H1 (cell line): Measurements from ENCODE around the gene TCEA2. TPM values are rescaled to one million over a fixed set of nuclear protein-coding genes. Genes with fewer than 3 reads are reported as not detected.

Experiments used
- CTCF ChIA-PET: fragments of 300-600 bp; sonication (Branson Sonifier 250); formaldehyde crosslinking; loops from one replicate; lab custom pipeline; 2021; ENCODE audit not compliant: partially characterized antibody; lab: Charles Lee
- POLR2A ChIA-PET: fragments of 300-600 bp; sonication (Branson Sonifier 250); formaldehyde crosslinking; loops from one replicate; lab custom pipeline; 2021; ENCODE audit warnings: inconsistent platforms; ENCODE audit not compliant: partially characterized antibody; lab: Charles Lee
- DNase-seq, 2 experiments: peaks; one replicate each; pipeline versions ENCODE4 v3.0.0 to v3.0.0-alpha.2; 2010 to 2022; ENCODE audit warnings: low spot score in 2 of 2, low read depth in 1 of 2, mixed read lengths in 1 of 2
- FAIRE-seq: peaks from 2 replicates; lab custom pipeline; 2011; peaks lifted over from hg19 to GRCh38; lab: Jason Lieb, UNC
- H2AFZ ChIP-seq: 2 replicates; pipeline ENCODE4 v1.8.1; 2012; ENCODE audit warnings: low read length, inconsistent platforms
- H2AK5ac ChIP-seq: 2 replicates; pipeline ENCODE4 v1.6.1; 2013; ENCODE audit warnings: low read depth, low read length
- H2BK120ac ChIP-seq: replicated peaks from 2 replicates; pipeline ENCODE3; 2013; ENCODE audit warnings: low read depth, low read length, inconsistent platforms
- H2BK12ac ChIP-seq: 2 replicates; pipeline ENCODE4 v1.6.1; 2013; ENCODE audit warnings: low read depth, low read length
- H2BK15ac ChIP-seq: 2 replicates; pipeline ENCODE4 v1.6.1; 2013; ENCODE audit warnings: low read length
- H2BK20ac ChIP-seq: 2 replicates; pipeline ENCODE4 v1.6.1; 2013; ENCODE audit warnings: low read length
- H2BK5ac ChIP-seq: 2 replicates; pipeline ENCODE4 v1.6.1; 2013; ENCODE audit warnings: low read depth, low read length
- H3K14ac ChIP-seq: 2 replicates; pipeline ENCODE4 v1.6.1; 2013; ENCODE audit warnings: inconsistent platforms; ENCODE audit not compliant: insufficient read length
- H3K18ac ChIP-seq: 2 replicates; pipeline ENCODE4 v1.6.1; 2013; ENCODE audit warnings: low read length; ENCODE audit errors: extremely low read depth
- H3K23ac ChIP-seq: 2 replicates; pipeline ENCODE4 v1.6.1; 2013; ENCODE audit warnings: inconsistent platforms; ENCODE audit not compliant: insufficient read length
- H3K23me2 ChIP-seq: 2 replicates; pipeline ENCODE4 v1.6.1; 2013; ENCODE audit warnings: low read depth, low read length
- H3K27ac ChIP-seq: 2 replicates; pipeline ENCODE4 v1.6.1; 2011; ENCODE audit warnings: low read depth, low read length, inconsistent platforms
- H3K27me3 ChIP-seq, 4 experiments: replicated peaks in 1 of 4; 1 replicate in 1 of 4; 2 replicates in 3 of 4; pipeline versions ENCODE4 v1.6.1 to v1.8.1; 2011 to 2013; ENCODE audit warnings: low read length in 3 of 4, mild to moderate bottlenecking in 3 of 4, inconsistent platforms in 2 of 4, mixed read lengths in 2 of 4, moderate library complexity in 1 of 4; ENCODE audit not compliant: control insufficient read depth in 3 of 4, insufficient read depth in 3 of 4; ENCODE audit errors: extremely low read depth in 1 of 4
- H3K36me3 ChIP-seq, 4 experiments: 2 replicates each; pipeline versions ENCODE4 v1.6.1 to v1.8.1; 2011 to 2013; ENCODE audit warnings: mild to moderate bottlenecking in 4 of 4, low read length in 3 of 4, moderate library complexity in 2 of 4, control low read depth in 1 of 4, inconsistent platforms in 1 of 4; ENCODE audit not compliant: insufficient read depth in 4 of 4, control insufficient read depth in 2 of 4
- H3K4ac ChIP-seq: replicated peaks from 2 replicates; pipeline ENCODE3; 2013; ENCODE audit warnings: low read length, low read depth, mixed read lengths, inconsistent platforms; ENCODE audit not compliant: insufficient read length
- H3K4me1 ChIP-seq, 4 experiments: replicated peaks in 1 of 4; 1 replicate in 1 of 4; 2 replicates in 3 of 4; pipeline versions ENCODE4 v1.6.1 to v1.8.1; 2011 to 2013; ENCODE audit warnings: low read length in 3 of 4, inconsistent platforms in 2 of 4, mixed read lengths in 1 of 4; ENCODE audit not compliant: insufficient read depth in 4 of 4, control insufficient read depth in 3 of 4
- H3K4me2 ChIP-seq, 2 experiments: 2 replicates each; pipeline versions ENCODE4 v1.6.1 to v1.8.1; 2011 to 2013; ENCODE audit warnings: low read depth in 2 of 2, low read length in 2 of 2, control low read depth in 1 of 2, inconsistent platforms in 1 of 2, mild to moderate bottlenecking in 1 of 2; ENCODE audit not compliant: insufficient read depth in 1 of 2
- H3K4me3 ChIP-seq, 4 experiments: fragments of 200-600, 300-600 bp in 1 of 4; sonication (generic), shearing (Covaris generic), sonication (Bioruptor Twin) in 1 of 4; 2 replicates each; pipeline versions ENCODE4 v1.5.1 to v1.8.1; 2011 to 2016; ENCODE audit warnings: low read length in 4 of 4, low read depth in 3 of 4, control low read depth in 2 of 4, inconsistent platforms in 2 of 4, mild to moderate bottlenecking in 2 of 4, mixed read lengths in 1 of 4, moderate library complexity in 1 of 4; ENCODE audit not compliant: insufficient read depth in 2 of 4; ENCODE audit errors: extremely low read depth in 1 of 4
- H3K56ac ChIP-seq: replicated peaks from 2 replicates; pipeline ENCODE3; 2013; ENCODE audit warnings: low read depth, mild to moderate bottlenecking, mixed read lengths, low read length, inconsistent platforms; ENCODE audit not compliant: insufficient read length
- H3K79me1 ChIP-seq: 2 replicates; pipeline ENCODE4 v1.6.1; 2013; ENCODE audit warnings: low read depth, low read length, control low read depth
- H3K79me2 ChIP-seq, 2 experiments: 2 replicates each; pipeline versions ENCODE4 v1.6.1 to v1.8.1; 2012 to 2013; ENCODE audit warnings: low read length in 2 of 2, mild to moderate bottlenecking in 2 of 2, inconsistent platforms in 1 of 2; ENCODE audit not compliant: insufficient read depth in 2 of 2, control insufficient read depth in 1 of 2
- H3K9ac ChIP-seq, 4 experiments: replicated peaks in 1 of 4; 1 replicate in 1 of 4; 2 replicates in 3 of 4; pipeline versions ENCODE4 v1.6.1 to v1.8.1; 2011 to 2013; ENCODE audit warnings: low read depth in 3 of 4, low read length in 3 of 4, control low read depth in 2 of 4, mild to moderate bottlenecking in 2 of 4, moderate library complexity in 2 of 4, inconsistent platforms in 1 of 4; ENCODE audit errors: extremely low read depth in 1 of 4
- H3K9me3 ChIP-seq, 2 experiments: 2 replicates each; pipeline versions ENCODE4 v1.6.1 to v1.8.1; 2012 to 2013; ENCODE audit warnings: mild to moderate bottlenecking in 2 of 2, moderate library complexity in 2 of 2, control low read depth in 1 of 2, inconsistent platforms in 1 of 2, low read depth in 1 of 2, low read length in 1 of 2, mixed read lengths in 1 of 2; ENCODE audit not compliant: insufficient read depth in 2 of 2
- H4K20me1 ChIP-seq, 2 experiments: replicated peaks in 1 of 2; 2 replicates each; pipeline versions ENCODE3 to v1.8.1; 2011 to 2013; ENCODE audit warnings: inconsistent platforms in 2 of 2, low read length in 2 of 2, mild to moderate bottlenecking in 1 of 2; ENCODE audit not compliant: insufficient read depth in 2 of 2, control insufficient read depth in 1 of 2
- H4K5ac ChIP-seq: 2 replicates; pipeline ENCODE4 v1.6.1; 2013; ENCODE audit warnings: low read length, low read depth, mixed read lengths, inconsistent platforms; ENCODE audit not compliant: insufficient read length
- H4K8ac ChIP-seq: 2 replicates; pipeline ENCODE4 v1.8.0; 2013; ENCODE audit warnings: mild to moderate bottlenecking, moderate library complexity, low read length, inconsistent platforms; ENCODE audit not compliant: insufficient read depth; ENCODE audit errors: extremely low read depth
- H4K91ac ChIP-seq: replicated peaks from 2 replicates; pipeline ENCODE3; 2013; ENCODE audit warnings: low read length, mixed read lengths, inconsistent platforms; ENCODE audit not compliant: insufficient read length
- EP300 ChIP-seq, 2 experiments: IDR thresholded peaks; 1 replicate in 1 of 2; 2 replicates in 1 of 2; pipeline ENCODE4 v1.6.1; 2011 to 2012; ENCODE audit warnings: low read depth in 2 of 2, low read length in 2 of 2, mild to moderate bottlenecking in 2 of 2, borderline replicate concordance in 1 of 2, inconsistent platforms in 1 of 2, moderate library complexity in 1 of 2
- RFX5 ChIP-seq: IDR thresholded peaks from 2 replicates; pipeline ENCODE4 v1.6.1; 2011; ENCODE audit warnings: low read depth, low read length, improper control_type of control experiment, borderline replicate concordance
- RNF2 ChIP-seq: fragments of 200-900, 300-1000 bp; sonication (generic); IDR thresholded peaks from 2 replicates; pipeline ENCODE4 v1.7.1; 2016; ENCODE audit warnings: borderline replicate concordance, low read depth, mild to moderate bottlenecking, antibody characterized with exemption, low read length; ENCODE audit not compliant: poor library complexity, severe bottlenecking; ENCODE audit errors: missing control alignments
- RXRA ChIP-seq: IDR thresholded peaks from 2 replicates; pipeline ENCODE4 v1.6.1; 2011; ENCODE audit warnings: low read depth, mild to moderate bottlenecking, low read length, moderate library complexity; ENCODE audit not compliant: insufficient read depth
- SIN3A ChIP-seq, 2 experiments: IDR thresholded peaks in 1 of 2; conservative IDR thresholded peaks in 1 of 2; 2 replicates each; pipeline ENCODE4 v1.6.1; 2011 to 2012; ENCODE audit warnings: low read length in 2 of 2, improper control_type of control experiment in 1 of 2, low read depth in 1 of 2, mild to moderate bottlenecking in 1 of 2
- YY1 ChIP-seq: IDR thresholded peaks from 2 replicates; pipeline ENCODE4 v1.6.1; 2011; ENCODE audit warnings: low read depth, mild to moderate bottlenecking, low read length
- WGBS, 2 experiments: shearing (Covaris generic) in 1 of 2; methylation state at CpG; one replicate each; pipeline versions ENCODE4 v1.1.6 to v1.1.7; 2013 to 2015; ENCODE audit warnings: low lambda C conversion rate in 2 of 2, mixed read lengths in 2 of 2, inconsistent platforms in 1 of 2, low coverage in 1 of 2, missing lambda C conversion rate in 1 of 2; ENCODE audit not compliant: insufficient replicate concordance in 2 of 2, insufficient coverage in 1 of 2, insufficient read length in 1 of 2; ENCODE audit errors: extremely low coverage in 1 of 2, missing lambda C conversion rate in 1 of 2; 5-methylcytosine and 5-hydroxymethylcytosine counted together
- polyA plus RNA-seq, 7 experiments: library from polyadenylated mRNA; depleted of rRNA in 3 of 7; stranded (reverse) in 5 of 7; unstranded in 2 of 7; fragments of >200 nt in 5 of 7; fragments of 200-250 nt in 2 of 7; gene quantifications; 1 replicate in 5 of 7; 2 replicates in 1 of 7; 4 replicates in 1 of 7; pipeline versions ENCODE4 v1.2.1 to v1.2.3, GENCODE V29; 2011 to 2013; ENCODE audit warnings: missing spikeins in 2 of 7, mixed read lengths in 2 of 7
- total RNA-seq: library from RNA; stranded (reverse); fragmentation: NEBNext Ultra II Directional; extraction: Animal tissue kit (Norgen Biotek cat#: 25700); gene quantifications from 2 replicates; pipeline ENCODE4 v1.2.1, GENCODE V29; 2021
- TF ChIP-seq, protein P1 (sequence below): IDR thresholded peaks from 2 replicates; pipeline ENCODE4 v1.6.1; 2012; ENCODE audit warnings: inconsistent platforms

The TCEA2 gene
- total and polyA plus RNA-seq, 2 of the 8 experiments (the other 6 are each of a cell fraction or from before 2014, with no cell fraction given), result 41.4 to 42.3 TPM

DNA sequence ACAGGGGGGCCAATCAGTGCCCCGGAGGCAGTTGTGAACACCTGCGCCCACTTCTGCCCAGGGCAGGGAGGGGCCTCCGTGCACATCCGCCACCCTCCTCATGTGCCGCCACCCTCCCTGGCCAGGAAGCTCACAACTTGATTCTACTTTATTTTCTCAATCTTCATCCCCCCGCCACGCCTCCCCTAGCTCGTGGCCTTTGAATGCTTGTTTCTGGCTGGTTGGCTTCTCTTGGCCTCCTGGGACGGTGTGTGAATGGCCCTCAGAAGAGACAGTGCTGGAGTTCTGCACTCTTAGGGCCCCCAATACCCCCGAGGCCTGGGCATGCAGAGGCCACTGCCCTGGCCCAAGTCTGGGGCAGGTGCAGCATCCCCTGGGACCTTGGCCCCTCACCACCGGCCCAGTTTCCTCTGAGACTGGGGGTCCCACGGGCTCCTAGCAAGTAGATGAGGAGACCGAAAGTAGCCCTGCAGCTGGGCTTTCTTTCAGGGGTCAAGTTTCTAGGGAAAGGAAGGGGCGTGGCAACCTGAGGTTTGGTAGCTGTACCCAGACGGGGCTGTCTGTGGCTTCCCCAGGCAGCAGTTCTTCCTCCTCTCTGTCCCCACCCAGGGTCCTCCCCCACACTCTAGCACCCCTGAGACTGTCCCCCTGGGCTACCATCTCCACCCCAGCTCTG, 15.0 kb downstream of the TCEA2 start:
- H2AFZ ChIP-seq, result no peak overlapping the region
- no peak overlapping the region for H2BK5ac ChIP-seq
- no peak overlapping the region for H3K56ac ChIP-seq
- no peaks in the 10 kb centered on the region for H3K79me1 ChIP-seq
- H3K4ac ChIP-seq, result no peak overlapping the region
- H3K14ac ChIP-seq, result no peak overlapping the region
- no peaks in the 10 kb centered on the region for H3K9me3 ChIP-seq
- FAIRE-seq (no peak), DNase-seq (no peak)
- no peak overlapping the region for H3K23ac ChIP-seq
- H3K4me2 ChIP-seq, result peak overlapping the region; percentile 33 to 78
- no peaks in the 10 kb centered on the region for H3K79me2 ChIP-seq
- H3K18ac ChIP-seq, result no peak overlapping the region
- ChIA-PET CTCF (interaction anchor here (1.6 to 13.0 kb wide), 5 partner anchors 9 to 40 kb away, joined by 5 to 144 read pairs (median 33); partner anchors contain the start of genes SOX18 and TCEA2), POLR2A (interaction anchor here (1.6 to 4.6 kb wide), 2 partner anchors 10 to 12 kb away, joined by 4 to 27 read pairs; no protein-coding TSS in a partner anchor)
- 80% methylated on average over 15 of the region's 15 CpGs; no CpG with 5 or more reads in 1 of the 2 experiments for WGBS, 2 experiments
- H2BK12ac ChIP-seq, result no peak overlapping the region
- H2AK5ac ChIP-seq, result no peak overlapping the region
- peak overlapping the region in 2 of 4 experiments; percentile 5 to 92; a peak in 2 of 8 replicates for H3K4me3 ChIP-seq
- TF ChIP-seq, protein P1, sequence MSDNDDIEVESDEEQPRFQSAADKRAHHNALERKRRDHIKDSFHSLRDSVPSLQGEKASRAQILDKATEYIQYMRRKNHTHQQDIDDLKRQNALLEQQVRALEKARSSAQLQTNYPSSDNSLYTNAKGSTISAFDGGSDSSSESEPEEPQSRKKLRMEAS, result no peak
- no peak for TF ChIP-seq RFX5
- TF ChIP-seq RXRA, result no peak
- 0 out of 4 replicates have a peak, but pooled peaks of 1 of the 2 experiments have one; percentile 15 for TF ChIP-seq SIN3A (conservative IDR thresholded peaks at IDR 0.05 in 1 of 2, IDR thresholded peaks at IDR 0.05 in 1 of 2; ENCODE audit: low read depth in 1 of 2, low read length in 2 of 2)
- no peak for TF ChIP-seq EP300 (IDR thresholded peaks at IDR 0.05; ENCODE audit: borderline replicate concordance in 1 of 2, low read depth in 2 of 2, low read length in 2 of 2)
- no peak for TF ChIP-seq RNF2
- no peak for TF ChIP-seq YY1
- H3K27me3 ChIP-seq, result peaks cover 1 to 25% (median 19%) of the 10 kb centered on the region in 4 experiments; a peak in 6 of 7 replicates
- peaks cover 0 to 4% of the 10 kb centered on the region in 2 experiments for H4K20me1 ChIP-seq
- peaks cover 11% of the 10 kb centered on the region; the same call in 1 of the 2 replicates for H3K23me2 ChIP-seq
- peaks cover 0 to 23% (median 12%) of the 10 kb centered on the region in 4 experiments; a peak in 5 of 7 replicates for H3K4me1 ChIP-seq
- peaks cover 0 to 6% (median 3%) of the 10 kb centered on the region in 4 experiments; a peak in 3 of 8 replicates for H3K36me3 ChIP-seq
- H4K5ac ChIP-seq, result no peak overlapping the region
- H3K27ac ChIP-seq, result no peak overlapping the region
- H4K8ac ChIP-seq, result peak overlapping the region; percentile 11; the same call in 1 of the 2 replicates
- no peak overlapping the region for H2BK20ac ChIP-seq
- H2BK120ac ChIP-seq, result no peak overlapping the region
- H3K9ac ChIP-seq, result no peak overlapping the region
- no peak overlapping the region for H4K91ac ChIP-seq
- no peak overlapping the region for H2BK15ac ChIP-seq
